ENCODE results near the gene FBXL19.

The FBXL19 gene

DNA sequence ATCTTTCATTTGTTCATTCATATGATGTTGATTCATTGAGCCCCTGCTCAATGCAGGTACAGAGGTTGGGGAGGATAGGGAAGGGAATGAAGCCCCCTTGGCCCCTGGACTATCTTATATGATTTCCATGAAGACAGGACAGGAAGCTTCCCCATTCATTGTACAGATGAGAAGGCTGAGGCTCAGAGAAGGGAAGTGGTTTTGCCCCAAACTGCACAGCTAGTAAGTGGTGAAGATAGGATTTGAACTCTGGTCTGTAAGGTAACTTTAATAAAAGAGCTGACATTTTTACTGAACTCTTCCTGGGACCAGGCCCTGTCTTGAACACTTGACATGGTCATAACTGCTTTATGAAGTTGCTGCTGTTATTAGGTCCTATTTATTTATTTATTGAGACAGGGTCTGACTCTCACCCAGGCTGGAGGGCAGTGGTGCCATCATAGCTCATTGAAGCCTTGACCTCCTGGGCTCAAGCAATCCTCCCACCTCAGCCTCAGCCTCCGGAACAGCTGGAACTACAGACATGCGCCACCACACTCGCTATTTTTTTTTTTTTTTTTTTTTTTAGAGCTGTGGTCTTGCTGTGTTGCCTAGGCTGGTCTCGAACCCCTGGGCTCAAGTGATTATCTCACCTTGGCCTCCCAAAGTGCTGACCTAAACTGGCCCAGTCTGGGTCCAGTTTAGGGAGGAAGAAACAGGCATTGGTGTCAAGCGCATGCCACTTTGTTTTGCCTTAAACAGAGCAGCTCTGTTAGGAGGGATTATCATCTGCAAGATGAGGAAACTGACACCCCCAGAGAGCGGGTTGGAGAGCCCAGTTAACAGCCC, 22.0 kb upstream of the FBXL19 start:
- Histone ChIP-seq H3K4me3 (peak overlapping the region; percentile 23), H3K36me3 (replicated peaks) (no peaks in the 10 kb centered on the region), H3K27me3 (ENCODE audit: low read depth) (no peaks in the 10 kb centered on the region), H3K9me3 (no peaks in the 10 kb centered on the region), H3K4me1 (peaks cover 15% of the 10 kb centered on the region)
- no peak for DNase-seq (ENCODE audit: low spot score in 2 of 2)
- in situ Hi-C loops (cut with MboI; ENCODE audit: low sequenced_read_pairs) = loop anchor here (25.0 kb wide), 1 partner anchor 514 kb away; the partner anchor contains the start of genes SEPTIN1 and ZNF48

DNA sequence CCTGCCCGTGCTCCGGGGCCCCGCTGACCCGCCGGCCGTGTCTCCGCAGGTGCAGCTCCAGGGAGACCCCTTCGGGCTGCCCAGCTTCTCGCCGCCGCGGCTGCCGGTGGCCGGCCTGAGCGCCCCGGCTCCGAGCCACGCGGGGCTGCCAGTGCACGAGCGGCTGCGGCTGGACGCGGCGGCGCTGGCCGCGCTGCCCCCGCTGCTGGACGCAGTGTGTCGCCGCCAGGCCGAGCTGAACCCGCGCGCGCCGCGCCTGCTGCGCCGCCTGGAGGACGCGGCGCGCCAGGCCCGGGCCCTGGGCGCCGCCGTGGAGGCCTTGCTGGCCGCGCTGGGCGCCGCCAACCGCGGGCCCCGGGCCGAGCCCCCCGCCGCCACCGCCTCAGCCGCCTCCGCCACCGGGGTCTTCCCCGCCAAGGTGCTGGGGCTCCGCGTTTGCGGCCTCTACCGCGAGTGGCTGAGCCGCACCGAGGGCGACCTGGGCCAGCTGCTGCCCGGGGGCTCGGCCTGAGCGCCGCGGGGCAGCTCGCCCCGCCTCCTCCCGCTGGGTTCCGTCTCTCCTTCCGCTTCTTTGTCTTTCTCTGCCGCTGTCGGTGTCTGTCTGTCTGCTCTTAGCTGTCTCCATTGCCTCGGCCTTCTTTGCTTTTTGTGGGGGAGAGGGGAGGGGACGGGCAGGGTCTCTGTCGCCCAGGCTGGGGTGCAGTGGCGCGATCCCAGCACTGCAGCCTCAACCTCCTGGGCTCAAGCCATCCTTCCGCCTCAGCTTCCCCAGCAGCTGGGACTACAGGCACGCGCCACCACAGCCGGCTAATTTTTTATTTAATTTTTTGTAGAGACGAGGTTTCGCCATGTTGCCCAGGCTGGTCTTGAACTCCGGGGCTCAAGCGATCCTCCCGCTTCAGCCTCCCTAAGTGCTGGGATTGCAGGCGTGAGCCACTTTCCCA, 21.1 kb upstream of the FBXL19 start:
- in situ Hi-C loops (cut with MboI; ENCODE audit: low sequenced_read_pairs) = loop anchor here (25.0 kb wide), 1 partner anchor 515 kb away; the partner anchor contains the start of genes SEPTIN1 and ZNF48
- Histone ChIP-seq H3K27me3 (ENCODE audit: low read depth) (no peaks in the 10 kb centered on the region), H3K4me1 (peaks cover 12% of the 10 kb centered on the region), H3K9me3 (no peaks in the 10 kb centered on the region), H3K36me3 (replicated peaks) (no peaks in the 10 kb centered on the region), H3K4me3 (peak overlapping the region; percentile 23)
- DNase-seq (ENCODE audit: low spot score in 2 of 2) = peak; percentile 43 to 70

- Histone ChIP-seq H3K4me1 (peaks cover 12% of the 10 kb centered on the region), H3K36me3 (replicated peaks) (no peaks in the 10 kb centered on the region), H3K4me3 (no peak overlapping the region), H3K27me3 (ENCODE audit: low read depth) (no peaks in the 10 kb centered on the region), H3K9me3 (no peaks in the 10 kb centered on the region)
- DNase-seq (ENCODE audit: low spot score in 2 of 2) = no peak
- in situ Hi-C loops (cut with MboI; ENCODE audit: low sequenced_read_pairs) = loop anchor here (25.0 kb wide), 1 partner anchor 516 kb away; the partner anchor contains the start of genes SEPTIN1 and ZNF48
These were observed 20.4 kb upstream of the FBXL19 start for GRCh38 chr16:30903002-30903401.

DNA sequence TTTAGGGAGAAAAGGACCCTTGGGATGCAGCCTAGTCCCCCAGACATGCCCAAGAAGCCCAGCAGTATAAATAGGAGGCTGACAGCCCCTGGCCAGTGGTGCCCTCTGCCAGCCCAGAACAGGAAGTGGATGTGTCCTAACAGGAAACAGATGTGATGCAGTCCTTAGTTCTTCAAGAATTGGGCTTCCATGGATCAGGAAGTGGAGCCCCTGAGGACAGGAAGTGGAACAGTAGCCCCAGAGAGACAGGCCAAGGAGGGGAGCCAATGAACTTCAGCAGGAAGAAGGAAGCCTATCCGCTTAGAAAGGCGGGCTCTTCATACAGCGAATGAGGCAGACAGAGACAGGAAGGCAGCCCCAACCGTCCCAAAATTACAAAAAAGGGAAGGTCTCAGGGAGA, 19.8 kb upstream of the FBXL19 start:
- no peaks in the 10 kb centered on the region for H3K9me3 ChIP-seq
- H3K27me3 ChIP-seq (ENCODE audit: low read depth) = no peaks in the 10 kb centered on the region
- H3K36me3 ChIP-seq (replicated peaks) = no peaks in the 10 kb centered on the region
- H3K4me1 ChIP-seq = peaks cover 12% of the 10 kb centered on the region
- in situ Hi-C loops (cut with MboI; ENCODE audit: low sequenced_read_pairs) = loop anchor here (25.0 kb wide), 1 partner anchor 516 kb away; the partner anchor contains the start of genes SEPTIN1 and ZNF48
- no peak overlapping the region for H3K4me3 ChIP-seq
- no peak for DNase-seq (ENCODE audit: low spot score in 2 of 2)

GRCh38 chr16:30904114-30904780, 19.1 kb upstream of the FBXL19 start:
- H3K27me3 ChIP-seq (ENCODE audit: low read depth) = no peaks in the 10 kb centered on the region
- in situ Hi-C loops (cut with MboI; ENCODE audit: low sequenced_read_pairs) = loop anchor here (25.0 kb wide), 1 partner anchor 517 kb away; the partner anchor contains the start of genes SEPTIN1 and ZNF48
- H3K4me1 ChIP-seq = peaks cover 12% of the 10 kb centered on the region
- no peak for DNase-seq (ENCODE audit: low spot score in 2 of 2)
- no peaks in the 10 kb centered on the region for H3K36me3 ChIP-seq (replicated peaks)
- no peak overlapping the region for H3K4me3 ChIP-seq
- no peaks in the 10 kb centered on the region for H3K9me3 ChIP-seq

- in situ Hi-C loops (cut with MboI; ENCODE audit: low sequenced_read_pairs) = loop anchor here (25.0 kb wide), 1 partner anchor 520 kb away; the partner anchor contains the start of genes SEPTIN1 and ZNF48
- no peaks in the 10 kb centered on the region for H3K27me3 ChIP-seq (ENCODE audit: low read depth)
- H3K4me1 ChIP-seq = peaks cover 9% of the 10 kb centered on the region
- H3K36me3 ChIP-seq (replicated peaks) = no peaks in the 10 kb centered on the region
- no peak overlapping the region for H3K4me3 ChIP-seq
- no peak for DNase-seq (ENCODE audit: low spot score in 2 of 2)
- no peaks in the 10 kb centered on the region for H3K9me3 ChIP-seq
These were observed 16.3 kb upstream of the FBXL19 start for GRCh38 chr16:30907064-30907463.

- H3K36me3 ChIP-seq (replicated peaks) = no peaks in the 10 kb centered on the region
- in situ Hi-C loops (cut with MboI; ENCODE audit: low sequenced_read_pairs) = loop anchor here (25.0 kb wide), 1 partner anchor 523 kb away; the partner anchor contains the start of genes SEPTIN1 and ZNF48
- DNase-seq (ENCODE audit: low spot score in 2 of 2) = peak in 1 of 2 experiments; percentile 35
- H3K27me3 ChIP-seq (ENCODE audit: low read depth) = no peaks in the 10 kb centered on the region
- H3K9me3 ChIP-seq = no peaks in the 10 kb centered on the region
- peaks cover 4% of the 10 kb centered on the region; the same call in 1 of the 2 replicates for H3K4me1 ChIP-seq
- no peak overlapping the region for H3K4me3 ChIP-seq
These were observed 12.8 kb upstream of the FBXL19 start for GRCh38 chr16:30910427-30911029.

- Histone ChIP-seq H3K36me3 (replicated peaks) (no peaks in the 10 kb centered on the region), H3K9me3 (no peaks in the 10 kb centered on the region), H3K4me3 (no peak overlapping the region), H3K27me3 (ENCODE audit: low read depth) (no peaks in the 10 kb centered on the region), H3K4me1 (no peaks in the 10 kb centered on the region)
- no peak for DNase-seq (ENCODE audit: low spot score in 2 of 2)
- in situ Hi-C loops (cut with MboI; ENCODE audit: low sequenced_read_pairs) = loop anchor here (25.0 kb wide), 1 partner anchor 526 kb away; the partner anchor contains the start of genes SEPTIN1 and ZNF48
These were observed 10.5 kb upstream of the FBXL19 start for GRCh38 chr16:30912794-30913412.

DNA sequence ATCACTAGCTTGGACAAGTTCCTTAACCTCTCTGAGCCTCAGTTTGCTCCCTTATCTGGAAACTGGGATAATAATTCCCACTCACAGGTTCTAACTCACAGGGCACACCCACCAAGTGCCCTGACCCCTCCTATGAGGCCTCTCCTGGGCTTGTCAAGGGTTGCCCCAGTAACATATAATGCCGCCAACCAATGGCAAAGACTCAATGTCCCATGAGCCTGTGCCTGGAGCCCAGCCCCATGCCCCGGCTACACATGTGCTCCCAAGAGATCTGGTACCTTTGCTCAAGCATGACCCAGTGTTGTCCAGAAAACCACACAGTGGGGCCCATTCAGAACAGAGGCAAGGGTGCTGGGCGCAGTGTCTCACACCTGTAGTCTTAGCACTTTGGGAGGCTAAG, 8.5 kb upstream of the FBXL19 start:
- in situ Hi-C loops (cut with MboI; ENCODE audit: low sequenced_read_pairs) = loop anchor here (5.0 to 25.0 kb wide), 2 partner anchors 73 to 528 kb away; partner anchors contain the start of genes SEPTIN1 and ZNF48
- no peaks in the 10 kb centered on the region for H3K4me1 ChIP-seq

GRCh38 chr16:30918614-30919013, 4.8 kb upstream of the FBXL19 start:
- Histone ChIP-seq H3K36me3 (replicated peaks) (no peaks in the 10 kb centered on the region), H3K4me1 (no peaks in the 10 kb centered on the region), H3K9me3 (no peaks in the 10 kb centered on the region), H3K4me3 (no peak overlapping the region), H3K27me3 (ENCODE audit: low read depth) (no peaks in the 10 kb centered on the region)
- DNase-seq (ENCODE audit: low spot score in 2 of 2) = no peak
- in situ Hi-C loops (cut with MboI; ENCODE audit: low sequenced_read_pairs) = loop anchor here (5.0 to 25.0 kb wide), 2 partner anchors 76 to 531 kb away; partner anchors contain the start of genes SEPTIN1 and ZNF48

More for the DNA sequence above, 8.5 kb upstream of the FBXL19 start:
- no peak for DNase-seq (ENCODE audit: low spot score in 2 of 2)
- H3K4me3 ChIP-seq = no peak overlapping the region
- H3K9me3 ChIP-seq = no peaks in the 10 kb centered on the region
- H3K36me3 ChIP-seq (replicated peaks) = no peaks in the 10 kb centered on the region
- no peaks in the 10 kb centered on the region for H3K27me3 ChIP-seq (ENCODE audit: low read depth)

- in situ Hi-C loops (cut with MboI; ENCODE audit: low sequenced_read_pairs) = loop anchor here (25.0 kb wide), 1 partner anchor 534 kb away; the partner anchor contains the start of genes SEPTIN1 and ZNF48
- Histone ChIP-seq H3K27me3 (ENCODE audit: low read depth) (no peaks in the 10 kb centered on the region), H3K9me3 (no peaks in the 10 kb centered on the region), H3K36me3 (replicated peaks) (no peaks in the 10 kb centered on the region), H3K4me1 (no peaks in the 10 kb centered on the region; the same call in 1 of the 2 replicates), H3K4me3 (no peak overlapping the region)
- no peak for DNase-seq (ENCODE audit: low spot score in 2 of 2)
These were observed 2.5 kb upstream of the FBXL19 start for GRCh38 chr16:30920891-30921290.

- no peak for DNase-seq (ENCODE audit: low spot score in 2 of 2)
- H3K4me1 ChIP-seq = no peaks in the 10 kb centered on the region; the same call in 1 of the 2 replicates
- in situ Hi-C loops (cut with MboI; ENCODE audit: low sequenced_read_pairs) = loop anchor here (25.0 kb wide), 1 partner anchor 534 kb away; the partner anchor contains the start of genes SEPTIN1 and ZNF48
These were observed 2.0 kb upstream of the FBXL19 start for GRCh38 chr16:30921459-30921747.

More at GRCh38 chr16:30921459-30921747, 2.0 kb upstream of the FBXL19 start:
- Histone ChIP-seq H3K9me3 (no peaks in the 10 kb centered on the region), H3K4me3 (peak overlapping the region; percentile 51), H3K36me3 (replicated peaks) (peaks cover under 1% of the 10 kb centered on the region; the same call in 1 of the 2 replicates), H3K27me3 (ENCODE audit: low read depth) (no peaks in the 10 kb centered on the region)

Data from HAP-1 (cell line).